Amniotic epithelial cell (primary cell): ENCODE data around the gene S100PBP.
"Not testable (repeated sequence)": the region's sequence is repeated elsewhere in the genome, so short reads cannot be mapped to it uniquely, and the experiment has no call there.

Experiments
- DNase-seq: peaks from one replicate; pipeline ENCODE4 v3.0.0-alpha.2; 2010; ENCODE audit warnings: low read depth

The S100PBP gene

GRCh38 chr1:32784817-32785216, 32.6 kb upstream of the S100PBP start:
- no peak for DNase-seq

GRCh38 chr1:32786856-32787255, 30.6 kb upstream of the S100PBP start:
- DNase-seq: no peak

DNA sequence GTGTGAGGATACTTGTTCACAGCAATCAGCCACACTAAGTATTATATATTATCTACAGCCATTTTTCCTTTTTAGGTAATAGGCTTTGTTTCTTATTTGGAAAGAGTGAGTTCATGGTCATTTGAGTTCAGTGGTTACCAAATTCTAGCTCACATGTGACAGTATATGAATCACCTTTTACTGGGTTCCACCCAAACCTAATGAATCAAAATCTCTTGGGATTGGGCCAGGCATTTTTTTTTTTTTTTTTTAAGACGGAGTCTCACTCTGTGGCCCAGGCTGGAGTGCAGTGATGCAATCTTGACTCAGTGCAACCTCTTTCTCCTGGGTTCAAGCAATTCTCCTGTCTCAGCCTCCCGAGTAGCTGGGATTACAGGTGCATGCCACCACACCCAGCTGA, 28.1 kb upstream of the S100PBP start:
- DNase-seq: peak; percentile 93

- peak; percentile 69 for DNase-seq
Measured at GRCh38 chr1:32791881-32792280, 25.6 kb upstream of the S100PBP start.

GRCh38 chr1:32795763-32796162, 21.7 kb upstream of the S100PBP start:
- peak; percentile 42 for DNase-seq

- DNase-seq: no peak
Measured at GRCh38 chr1:32797456-32797855, 20.0 kb upstream of the S100PBP start.

GRCh38 chr1:32798191-32798590, 19.3 kb upstream of the S100PBP start:
- peak; percentile 87 for DNase-seq

- peak; percentile 50 for DNase-seq
Measured at GRCh38 chr1:32798679-32799416, 18.6 kb upstream of the S100PBP start.

DNA sequence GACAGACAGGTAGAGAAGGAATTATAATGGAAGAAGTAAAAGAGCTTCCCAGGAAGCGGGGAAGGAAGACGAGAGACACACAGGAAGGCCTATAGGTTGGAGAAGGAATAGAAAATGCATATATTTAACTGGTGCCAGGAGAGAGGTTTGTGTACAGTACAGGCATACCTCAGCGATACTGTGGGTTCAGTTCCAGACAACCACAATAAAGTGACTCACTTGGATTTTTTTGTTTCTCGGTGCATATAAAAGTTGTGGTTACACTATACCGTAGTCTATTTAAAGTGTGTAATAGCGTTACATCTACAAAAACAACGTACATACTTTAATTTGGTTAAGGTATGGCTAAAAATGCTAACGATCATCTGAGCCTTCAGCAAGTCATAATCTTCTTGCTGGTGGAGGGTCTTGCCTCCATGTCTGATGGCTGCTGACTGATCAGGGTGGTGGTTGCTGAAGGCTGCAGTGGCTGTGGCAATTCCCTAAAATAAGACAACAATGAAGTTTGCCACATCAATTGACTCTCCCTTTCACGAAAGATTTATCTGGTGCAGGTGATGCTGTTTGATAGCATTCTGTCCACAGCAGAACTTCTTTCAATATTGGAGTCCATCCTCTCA, 16.2 kb upstream of the S100PBP start:
- DNase-seq: peak; percentile 88

DNA sequence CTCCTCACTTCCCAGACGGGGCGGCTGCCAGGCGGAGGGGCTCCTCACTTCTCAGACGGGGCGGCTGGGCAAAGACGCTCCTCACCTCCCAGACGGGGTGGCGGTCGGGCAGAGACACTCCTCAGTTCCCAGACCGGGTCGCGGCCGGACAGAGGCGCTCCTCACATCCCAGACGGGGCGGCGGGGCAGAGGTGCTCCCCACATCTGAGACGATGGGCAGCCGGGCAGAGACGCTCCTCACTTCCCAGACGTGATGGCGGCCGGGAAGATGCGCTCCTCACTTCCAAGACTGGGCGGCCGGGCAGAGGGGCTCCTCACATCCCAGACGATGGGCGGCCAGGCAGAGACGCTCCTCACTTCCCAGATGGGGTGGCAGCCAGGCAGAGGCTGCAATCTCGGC, 13.0 kb upstream of the S100PBP start:
- not testable (repeated sequence) for DNase-seq

DNA sequence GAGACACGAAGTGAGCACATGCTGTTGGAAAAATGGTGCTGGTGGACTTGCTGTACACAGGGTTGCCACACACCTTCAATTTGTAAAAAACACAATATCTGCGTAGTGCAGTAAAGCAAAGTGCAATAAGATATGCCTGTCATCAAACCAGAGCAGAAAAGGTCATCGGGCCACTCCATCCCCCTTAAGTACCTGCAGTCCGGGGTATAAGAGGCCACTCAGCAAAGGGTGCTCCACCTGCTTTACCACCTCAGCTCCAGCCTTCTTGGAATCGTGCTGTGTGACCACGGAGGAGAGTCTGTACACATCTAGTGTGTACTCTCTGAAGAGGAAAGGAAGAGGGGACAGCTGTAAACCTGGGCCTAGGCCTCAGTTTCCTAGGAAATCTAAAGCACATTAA, 11.2 kb upstream of the S100PBP start:
- no peak for DNase-seq

DNA sequence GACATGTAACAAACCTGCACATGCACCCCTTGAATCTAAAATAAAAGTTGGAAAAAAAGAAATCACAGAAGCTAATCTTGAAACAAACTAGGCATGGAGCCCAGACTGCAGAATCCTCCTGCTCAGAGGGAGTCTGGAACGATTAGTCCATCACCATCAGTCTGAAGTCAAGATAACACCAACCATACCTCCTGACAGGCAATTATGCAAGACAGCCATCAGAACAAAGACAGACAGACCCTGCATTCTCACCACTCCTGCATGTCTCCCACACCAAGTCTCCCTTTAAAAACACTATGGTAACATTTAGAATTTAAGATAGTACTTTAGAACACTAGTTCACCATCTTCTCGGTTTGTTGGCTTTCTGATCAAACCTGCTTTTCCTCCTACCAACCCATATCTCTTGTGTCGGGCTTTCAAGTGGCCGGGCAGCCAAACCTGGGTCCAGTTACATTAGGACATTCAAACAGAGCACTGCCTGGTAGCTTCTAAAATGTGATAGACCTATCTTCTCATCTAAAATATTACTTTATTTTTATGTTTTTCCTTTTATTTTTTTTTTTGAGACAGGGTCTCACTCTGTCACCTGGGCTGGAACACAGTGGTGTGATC, 10.4 kb upstream of the S100PBP start:
- peak; percentile 97 for DNase-seq

GRCh38 chr1:32808580-32808979, 8.9 kb upstream of the S100PBP start:
- DNase-seq: no peak

DNA sequence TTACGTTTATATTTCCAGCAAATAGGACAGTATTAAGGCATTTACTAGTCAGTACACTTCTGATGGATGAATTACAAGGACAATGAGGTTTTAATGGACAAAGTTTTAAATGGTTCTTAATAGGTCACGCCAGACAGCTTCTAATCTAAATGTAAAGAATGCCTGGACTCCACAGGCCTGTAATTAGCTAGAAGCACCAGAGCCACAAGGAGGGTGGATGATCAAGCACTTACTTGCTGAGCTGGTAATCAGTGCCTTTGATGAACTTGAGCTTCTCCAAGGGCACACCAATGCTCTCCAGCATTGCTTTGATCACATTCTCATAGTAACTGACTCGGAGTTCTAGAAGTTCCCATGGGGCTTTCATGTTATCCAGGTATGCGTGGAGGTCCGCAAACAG, 7.1 kb upstream of the S100PBP start:
- DNase-seq: no peak

DNA sequence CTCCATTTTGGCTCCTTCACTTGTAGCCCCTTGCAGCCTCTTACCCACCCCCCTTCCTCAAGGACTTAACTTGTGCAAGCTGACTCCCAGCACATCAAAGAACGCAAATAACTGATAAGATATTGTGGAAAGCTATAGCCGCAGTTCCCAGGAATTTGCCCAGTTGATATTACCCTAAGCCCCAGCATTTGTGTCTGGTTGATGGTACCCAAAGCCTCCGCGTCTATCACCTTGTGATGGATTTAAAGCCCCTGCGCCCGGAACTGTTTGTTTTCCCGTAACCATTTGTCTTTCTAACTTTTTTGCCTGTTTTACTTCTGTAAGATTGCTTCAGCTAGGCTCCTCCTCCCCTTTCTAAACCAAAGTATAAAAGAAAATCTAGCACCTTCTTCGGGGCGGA, 6.2 kb upstream of the S100PBP start:
- DNase-seq: peak; percentile 96

- DNase-seq: no peak
Measured at GRCh38 chr1:32811917-32812316, 5.5 kb upstream of the S100PBP start.

GRCh38 chr1:32813941-32814739, 3.3 kb upstream of the S100PBP start:
- peak; percentile 63 for DNase-seq

- DNase-seq: no peak
Measured at GRCh38 chr1:32816676-32817158, 736 bp upstream of the S100PBP start.

GRCh38 chr1:32817815-32818786, 648 bp downstream of the S100PBP start:
- DNase-seq: no peak

DNA sequence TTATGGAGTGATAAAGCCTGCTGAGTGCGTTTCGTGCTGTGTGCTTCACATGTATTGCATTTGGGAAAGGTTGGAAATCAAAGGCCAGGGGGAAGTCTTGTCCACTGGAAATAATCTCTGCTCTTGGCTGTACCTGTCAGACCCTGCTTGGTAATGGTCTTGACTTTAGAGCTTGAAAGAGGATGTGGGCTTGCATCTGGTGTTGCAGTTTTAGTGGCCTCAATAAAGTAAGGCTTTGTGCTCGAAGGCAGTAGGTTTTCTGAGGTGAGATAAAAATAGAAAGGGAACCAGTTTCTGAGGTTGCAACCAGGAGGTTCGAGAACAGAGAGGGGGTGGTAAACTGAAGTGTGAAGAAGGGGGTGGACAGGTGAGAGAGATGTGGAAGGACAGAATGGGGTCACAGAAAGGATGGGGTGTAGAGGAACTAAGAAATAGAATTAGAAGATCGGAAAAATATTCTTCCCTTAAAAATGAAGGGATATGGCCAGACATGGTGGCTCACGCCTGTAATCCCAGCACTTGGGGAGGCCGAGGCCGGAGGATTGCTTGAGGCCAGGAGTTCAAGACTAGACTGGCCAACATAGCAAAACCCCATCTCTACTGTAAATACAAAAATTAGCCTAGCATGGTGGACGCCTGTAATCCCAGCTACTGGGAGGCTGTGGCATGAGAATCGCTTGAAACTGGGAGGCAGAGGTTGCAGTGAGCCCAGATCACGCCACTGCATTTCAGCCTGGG, 1.5 kb downstream of the S100PBP start:
- no peak for DNase-seq

DNA sequence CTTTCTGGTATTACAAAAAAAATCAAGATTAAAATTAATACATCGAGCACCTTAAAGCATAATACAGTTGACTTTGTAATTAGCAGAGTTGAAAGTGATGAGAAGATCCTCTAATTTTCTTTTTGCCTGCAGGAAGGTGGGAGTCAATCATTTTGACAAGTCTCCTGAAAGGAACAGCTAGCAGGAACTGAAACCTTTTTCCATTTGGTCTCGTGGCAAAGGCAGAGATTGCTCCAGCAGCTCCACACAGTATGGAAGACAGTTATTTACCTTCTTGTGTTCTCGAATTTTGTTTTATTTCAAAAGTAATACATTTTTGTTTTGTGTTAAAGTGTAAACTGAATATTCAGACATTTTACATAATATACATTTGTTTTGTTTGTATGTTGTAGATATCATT, 7.7 kb downstream of the S100PBP start:
- DNase-seq: no peak
